GM12801 (cell line): ENCODE data around the gene CAMK2A.

Source experiments
- TF ChIP-seq, protein P1 (sequence below): IDR thresholded peaks from one replicate; pipeline ENCODE4 v1.5.1; 2011; ENCODE audit warnings: control low read depth; ENCODE audit not compliant: insufficient read length; ENCODE audit errors: extremely low read depth

The CAMK2A gene

DNA sequence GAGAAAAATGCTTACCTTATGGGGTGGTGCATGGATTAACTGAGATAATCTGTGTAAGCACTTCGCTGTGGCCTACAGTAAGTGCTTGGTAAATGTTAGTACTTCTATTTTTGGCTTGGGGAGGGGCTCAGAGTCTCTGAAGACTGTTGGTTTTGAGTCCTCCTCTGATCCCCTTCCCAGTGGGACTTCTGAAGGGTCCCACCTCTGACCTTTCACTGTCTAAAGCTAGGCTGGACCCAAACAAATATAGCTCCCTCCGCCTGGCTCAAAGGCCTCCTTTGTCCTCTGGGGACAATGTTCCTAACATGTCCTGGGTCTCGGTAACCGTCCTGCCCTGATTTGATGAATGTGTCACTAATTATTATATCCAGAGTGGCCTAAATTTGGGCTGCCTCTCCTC lies 34.8 kb downstream of the CAMK2A start:
- TF ChIP-seq, protein P1, sequence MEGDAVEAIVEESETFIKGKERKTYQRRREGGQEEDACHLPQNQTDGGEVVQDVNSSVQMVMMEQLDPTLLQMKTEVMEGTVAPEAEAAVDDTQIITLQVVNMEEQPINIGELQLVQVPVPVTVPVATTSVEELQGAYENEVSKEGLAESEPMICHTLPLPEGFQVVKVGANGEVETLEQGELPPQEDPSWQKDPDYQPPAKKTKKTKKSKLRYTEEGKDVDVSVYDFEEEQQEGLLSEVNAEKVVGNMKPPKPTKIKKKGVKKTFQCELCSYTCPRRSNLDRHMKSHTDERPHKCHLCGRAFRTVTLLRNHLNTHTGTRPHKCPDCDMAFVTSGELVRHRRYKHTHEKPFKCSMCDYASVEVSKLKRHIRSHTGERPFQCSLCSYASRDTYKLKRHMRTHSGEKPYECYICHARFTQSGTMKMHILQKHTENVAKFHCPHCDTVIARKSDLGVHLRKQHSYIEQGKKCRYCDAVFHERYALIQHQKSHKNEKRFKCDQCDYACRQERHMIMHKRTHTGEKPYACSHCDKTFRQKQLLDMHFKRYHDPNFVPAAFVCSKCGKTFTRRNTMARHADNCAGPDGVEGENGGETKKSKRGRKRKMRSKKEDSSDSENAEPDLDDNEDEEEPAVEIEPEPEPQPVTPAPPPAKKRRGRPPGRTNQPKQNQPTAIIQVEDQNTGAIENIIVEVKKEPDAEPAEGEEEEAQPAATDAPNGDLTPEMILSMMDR, result no peak

DNA sequence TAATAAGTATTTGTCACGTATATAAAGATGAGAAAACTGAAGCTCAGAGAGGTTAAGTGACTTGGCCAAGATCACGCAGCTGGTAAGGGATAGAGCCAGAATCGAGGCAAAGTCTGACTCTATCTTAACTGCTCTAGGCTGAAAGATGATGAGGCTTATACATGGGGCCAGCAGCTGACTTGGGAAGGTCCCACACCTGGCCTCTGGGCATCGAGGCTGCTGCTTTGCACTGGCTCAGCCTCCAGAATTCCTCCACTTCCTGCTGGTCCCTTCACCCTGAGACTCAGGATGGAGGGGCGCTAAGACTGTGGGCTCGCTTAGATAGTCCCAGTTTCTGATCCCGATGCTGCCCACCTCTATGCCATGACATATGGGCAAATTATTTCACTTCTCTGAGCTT lies 35.2 kb downstream of the CAMK2A start:
- TF ChIP-seq, protein P1, result no peak

DNA sequence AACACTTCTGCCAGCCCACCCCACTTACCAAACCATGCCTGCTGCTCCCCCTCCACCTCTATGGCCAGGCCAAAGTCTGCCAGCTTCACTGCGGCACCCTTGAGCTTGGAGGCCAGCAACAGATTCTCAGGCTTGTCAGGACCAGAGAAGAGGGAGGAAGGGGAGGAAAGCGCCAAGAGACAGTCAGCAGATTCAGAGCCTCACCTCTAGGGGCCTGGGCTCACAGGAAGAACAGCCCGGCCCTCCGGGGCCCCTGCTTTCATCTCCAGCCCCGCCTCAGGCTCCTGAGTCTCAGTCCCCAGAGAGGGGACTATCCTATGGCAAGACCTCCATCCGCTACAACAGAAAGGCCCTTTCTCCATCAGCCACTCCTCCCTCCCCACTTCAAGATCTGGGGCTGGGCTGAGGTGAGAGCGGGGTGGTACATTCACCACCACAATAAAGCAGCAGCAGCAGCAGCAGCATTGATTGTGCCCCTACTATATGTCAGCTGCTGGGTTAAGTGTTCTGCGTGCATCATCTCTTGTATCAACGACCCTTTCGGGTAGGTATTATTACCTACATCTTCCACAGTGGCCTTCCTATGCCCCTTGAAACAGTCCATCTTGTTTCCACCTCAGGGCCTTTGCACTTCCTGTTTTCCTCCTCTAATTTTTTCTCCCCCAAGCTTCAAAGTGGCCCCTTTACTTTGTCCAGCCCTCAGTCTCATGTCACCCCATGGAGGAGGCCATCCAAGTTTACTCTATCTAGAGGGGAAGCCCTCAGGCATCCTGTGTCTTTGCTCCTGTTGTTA lies 36.0 kb downstream of the CAMK2A start:
- TF ChIP-seq, protein P1, result no peak

DNA sequence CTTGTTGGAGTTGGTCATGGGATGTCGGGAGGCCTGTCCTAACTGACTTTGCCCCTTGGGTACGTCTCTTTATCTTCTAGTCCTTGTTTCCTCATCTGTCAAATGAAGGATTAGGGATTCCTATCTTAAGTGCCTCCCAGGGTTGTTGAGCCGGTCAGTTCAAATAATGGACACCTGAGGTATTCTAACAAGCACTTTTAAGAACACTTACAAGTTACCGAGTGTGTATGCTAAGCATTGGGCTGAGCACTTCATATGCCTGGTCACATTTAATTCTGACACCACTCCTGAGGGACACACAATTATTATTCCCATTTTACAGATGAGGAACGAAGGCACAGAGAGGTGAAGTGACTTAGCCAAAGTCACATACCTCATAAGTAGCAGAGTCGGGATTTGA lies 37.1 kb downstream of the CAMK2A start:
- TF ChIP-seq, protein P1, result no peak

DNA sequence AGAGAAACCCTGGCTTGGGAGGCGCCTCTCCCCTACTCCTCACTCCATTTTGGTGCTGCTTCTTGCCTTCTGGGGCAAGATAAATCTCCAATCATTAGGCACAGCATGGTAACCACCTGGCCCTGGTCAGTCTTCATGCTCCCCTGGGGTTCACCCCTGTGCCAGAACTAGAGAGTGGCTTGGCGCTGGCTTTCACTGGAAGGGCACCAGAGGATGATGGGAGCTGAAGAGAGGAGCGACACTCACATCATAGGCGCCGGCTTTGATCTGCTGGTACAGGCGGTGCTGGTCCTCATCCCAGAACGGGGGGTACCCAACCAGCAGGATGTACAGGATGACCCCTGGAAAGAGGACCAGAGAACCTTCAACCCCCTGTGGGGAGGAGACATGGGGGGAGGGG lies 38.1 kb downstream of the CAMK2A start:
- TF ChIP-seq, protein P1, result no peak

DNA sequence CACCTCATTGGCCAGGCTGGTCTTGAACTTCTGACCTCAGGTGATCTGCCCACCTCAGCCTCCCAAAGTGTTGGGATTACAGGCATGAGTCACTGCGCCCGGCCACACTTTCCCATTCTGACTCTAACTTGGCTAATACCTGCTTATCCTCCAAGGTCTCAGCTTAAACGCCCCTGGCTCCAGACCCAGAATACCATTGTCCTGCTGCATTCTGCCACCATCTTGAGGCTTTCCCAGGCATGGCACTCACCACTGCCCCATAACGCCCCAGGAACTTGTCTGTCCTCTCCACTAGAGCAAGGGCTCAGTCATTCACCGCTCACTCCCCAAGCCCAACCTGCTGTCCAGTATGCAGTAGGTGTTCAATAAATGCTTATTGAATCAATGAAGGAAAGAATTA lies 39.8 kb downstream of the CAMK2A start:
- TF ChIP-seq, protein P1, result no peak

DNA sequence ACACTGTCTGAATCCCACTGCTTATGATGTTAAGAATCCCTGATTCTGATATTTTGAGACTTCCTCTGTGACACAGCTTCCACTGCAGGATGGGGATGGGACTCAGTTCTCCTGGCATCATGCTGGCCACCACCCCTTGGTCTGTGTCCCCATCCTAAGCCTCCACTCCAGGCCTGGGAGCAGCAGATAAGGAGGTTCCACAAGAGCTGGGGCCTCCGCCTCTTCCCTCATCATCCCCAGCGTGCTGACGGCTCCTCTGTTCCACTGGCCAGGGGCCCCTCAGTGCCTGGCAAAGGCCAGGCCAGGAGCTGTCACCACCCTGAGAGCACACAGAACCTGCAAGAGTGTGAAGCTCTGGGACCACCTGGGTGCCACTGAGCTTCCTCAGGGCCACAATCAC lies 40.6 kb downstream of the CAMK2A start:
- TF ChIP-seq, protein P1, result no peak
